GM13977 (cell line): ENCODE measurements around the gene ZNF281.

Experiments used
- DNase-seq: peaks from one replicate; pipeline ENCODE4 v3.0.0; 2012; ENCODE audit warnings: low spot score
- in situ Hi-C: fragments of 300-500 bp; cut with MboI; formaldehyde crosslinking; loops from one replicate; pipeline ENCODE4 v1.12.0; 2022; ENCODE audit warnings: low sequenced_read_pairs, low pct_unique_long_range_greater_than_20kb, mixed read lengths, inconsistent platforms; ENCODE audit not compliant: unreplicated experiment
- TF ChIP-seq, protein P1 (sequence below): IDR thresholded peaks from 2 replicates; pipeline ENCODE4 v1.5.1; 2012; ENCODE audit warnings: mild to moderate bottlenecking, control low read depth; ENCODE audit not compliant: insufficient read depth; ENCODE audit errors: extremely low read depth, missing control alignments

ZNF281 gene, protein sequence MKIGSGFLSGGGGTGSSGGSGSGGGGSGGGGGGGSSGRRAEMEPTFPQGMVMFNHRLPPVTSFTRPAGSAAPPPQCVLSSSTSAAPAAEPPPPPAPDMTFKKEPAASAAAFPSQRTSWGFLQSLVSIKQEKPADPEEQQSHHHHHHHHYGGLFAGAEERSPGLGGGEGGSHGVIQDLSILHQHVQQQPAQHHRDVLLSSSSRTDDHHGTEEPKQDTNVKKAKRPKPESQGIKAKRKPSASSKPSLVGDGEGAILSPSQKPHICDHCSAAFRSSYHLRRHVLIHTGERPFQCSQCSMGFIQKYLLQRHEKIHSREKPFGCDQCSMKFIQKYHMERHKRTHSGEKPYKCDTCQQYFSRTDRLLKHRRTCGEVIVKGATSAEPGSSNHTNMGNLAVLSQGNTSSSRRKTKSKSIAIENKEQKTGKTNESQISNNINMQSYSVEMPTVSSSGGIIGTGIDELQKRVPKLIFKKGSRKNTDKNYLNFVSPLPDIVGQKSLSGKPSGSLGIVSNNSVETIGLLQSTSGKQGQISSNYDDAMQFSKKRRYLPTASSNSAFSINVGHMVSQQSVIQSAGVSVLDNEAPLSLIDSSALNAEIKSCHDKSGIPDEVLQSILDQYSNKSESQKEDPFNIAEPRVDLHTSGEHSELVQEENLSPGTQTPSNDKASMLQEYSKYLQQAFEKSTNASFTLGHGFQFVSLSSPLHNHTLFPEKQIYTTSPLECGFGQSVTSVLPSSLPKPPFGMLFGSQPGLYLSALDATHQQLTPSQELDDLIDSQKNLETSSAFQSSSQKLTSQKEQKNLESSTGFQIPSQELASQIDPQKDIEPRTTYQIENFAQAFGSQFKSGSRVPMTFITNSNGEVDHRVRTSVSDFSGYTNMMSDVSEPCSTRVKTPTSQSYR

DNA sequence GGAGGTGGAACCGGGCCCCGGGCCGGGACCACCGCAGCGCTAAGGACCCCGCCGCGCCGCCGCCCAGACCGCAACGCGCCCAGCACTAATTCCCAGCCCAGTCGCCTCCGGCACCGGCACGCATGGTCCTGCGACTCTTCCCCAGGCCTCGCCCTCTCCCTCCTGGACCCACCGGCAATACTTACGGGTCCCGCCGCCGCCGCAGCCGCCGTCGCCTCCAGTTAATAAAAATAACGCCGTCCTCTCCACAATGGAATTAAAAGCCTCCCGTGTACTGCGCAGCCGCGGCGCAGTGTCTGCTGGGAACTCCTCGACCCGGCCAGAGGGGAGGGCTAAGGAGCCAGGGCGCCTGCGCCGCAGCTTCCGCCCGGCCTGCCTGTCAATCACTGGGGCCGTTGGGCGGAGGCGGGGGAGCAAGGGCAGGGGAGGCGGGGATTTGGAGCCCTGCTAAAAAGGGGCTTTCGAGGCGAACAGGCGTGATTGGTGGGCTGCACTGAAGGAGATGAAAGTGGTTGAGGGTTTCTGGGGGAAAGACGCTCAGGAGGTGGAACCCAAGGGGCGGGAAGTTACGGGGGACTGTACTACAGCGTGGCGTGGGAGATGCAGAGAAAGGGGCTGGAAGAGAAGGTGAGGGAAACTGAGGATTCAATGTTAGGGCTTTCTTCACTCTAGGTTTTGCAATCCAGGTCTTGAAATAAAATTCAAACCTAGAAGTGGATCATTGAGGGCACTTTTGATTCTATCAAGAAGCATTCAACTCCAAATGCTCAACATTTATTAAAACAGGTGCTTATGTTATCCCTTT is at the start of gene ZNF281:
Gene ZNF281 (minus strand): TSS at position 276 of the 805 bp plus-strand sequence. CDS start 331 bp downstream, outside the sequence.
- in situ Hi-C loops, result no loop called here
- TF ChIP-seq, protein P1, sequence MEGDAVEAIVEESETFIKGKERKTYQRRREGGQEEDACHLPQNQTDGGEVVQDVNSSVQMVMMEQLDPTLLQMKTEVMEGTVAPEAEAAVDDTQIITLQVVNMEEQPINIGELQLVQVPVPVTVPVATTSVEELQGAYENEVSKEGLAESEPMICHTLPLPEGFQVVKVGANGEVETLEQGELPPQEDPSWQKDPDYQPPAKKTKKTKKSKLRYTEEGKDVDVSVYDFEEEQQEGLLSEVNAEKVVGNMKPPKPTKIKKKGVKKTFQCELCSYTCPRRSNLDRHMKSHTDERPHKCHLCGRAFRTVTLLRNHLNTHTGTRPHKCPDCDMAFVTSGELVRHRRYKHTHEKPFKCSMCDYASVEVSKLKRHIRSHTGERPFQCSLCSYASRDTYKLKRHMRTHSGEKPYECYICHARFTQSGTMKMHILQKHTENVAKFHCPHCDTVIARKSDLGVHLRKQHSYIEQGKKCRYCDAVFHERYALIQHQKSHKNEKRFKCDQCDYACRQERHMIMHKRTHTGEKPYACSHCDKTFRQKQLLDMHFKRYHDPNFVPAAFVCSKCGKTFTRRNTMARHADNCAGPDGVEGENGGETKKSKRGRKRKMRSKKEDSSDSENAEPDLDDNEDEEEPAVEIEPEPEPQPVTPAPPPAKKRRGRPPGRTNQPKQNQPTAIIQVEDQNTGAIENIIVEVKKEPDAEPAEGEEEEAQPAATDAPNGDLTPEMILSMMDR, result no peak
- DNase-seq, result peak; percentile 98

DNA sequence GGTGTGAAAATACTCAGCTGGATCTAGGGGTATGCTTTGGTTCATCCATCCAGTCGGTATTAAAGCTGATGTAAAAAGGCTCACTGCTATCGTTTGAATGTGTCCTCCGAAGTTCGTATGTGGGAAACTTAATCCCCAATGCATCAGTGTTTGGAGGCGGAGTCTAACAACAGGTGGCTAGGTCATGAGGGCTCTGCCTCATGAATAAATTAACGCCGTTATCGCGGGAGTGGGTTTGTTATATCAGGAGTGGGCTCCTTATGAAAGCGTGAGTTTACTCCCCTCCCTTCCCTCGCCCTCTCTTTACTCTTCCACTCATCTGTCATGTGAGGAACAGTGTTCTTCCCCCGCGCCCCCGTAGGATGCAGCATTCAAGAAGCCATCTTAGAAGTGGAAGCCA is 48.9 kb upstream of the ZNF281 start:
- in situ Hi-C loops, result no loop called here
- TF ChIP-seq, protein P1, result no peak
- no peak for DNase-seq

DNA sequence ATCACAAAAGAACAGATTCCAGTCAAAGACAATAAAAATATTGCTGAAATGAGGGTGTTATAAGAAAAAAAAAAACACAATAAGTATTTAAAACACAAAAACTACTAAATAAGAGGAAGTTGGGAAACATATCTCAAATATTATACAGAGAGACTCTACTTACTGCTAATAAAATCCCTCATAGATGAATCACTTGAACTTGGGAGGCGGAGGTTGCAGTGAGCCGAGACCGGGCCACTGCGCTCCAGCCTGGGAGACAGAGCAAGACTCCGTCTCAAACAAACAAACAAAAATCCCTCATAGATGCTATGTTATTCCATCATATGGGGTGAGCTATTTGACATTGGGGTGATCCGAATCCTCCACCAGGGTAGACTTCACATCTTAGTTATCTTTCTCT is 48.0 kb upstream of the ZNF281 start:
- TF ChIP-seq, protein P1, result no peak
- in situ Hi-C loops, result no loop called here
- DNase-seq, result no peak

DNA sequence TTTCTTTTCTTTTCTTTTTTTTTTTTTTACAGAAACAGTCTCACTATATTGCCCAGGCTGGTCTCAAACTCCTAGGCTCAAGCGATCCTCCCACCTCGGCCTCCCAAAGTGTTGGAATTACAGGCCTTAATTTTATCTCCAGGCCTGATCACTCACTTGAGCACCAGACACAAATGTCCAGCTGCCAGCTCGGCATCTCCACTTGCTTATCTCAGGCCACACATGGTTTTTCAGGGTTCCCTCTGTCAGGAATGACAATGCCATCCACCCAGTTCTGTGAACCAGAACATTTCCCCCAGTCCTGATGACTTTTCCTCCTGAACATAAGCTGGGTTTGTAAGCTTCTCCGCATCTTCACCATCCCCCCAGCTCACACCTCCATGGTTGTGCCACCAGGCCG is 44.6 kb upstream of the ZNF281 start:
- DNase-seq, result no peak

DNA sequence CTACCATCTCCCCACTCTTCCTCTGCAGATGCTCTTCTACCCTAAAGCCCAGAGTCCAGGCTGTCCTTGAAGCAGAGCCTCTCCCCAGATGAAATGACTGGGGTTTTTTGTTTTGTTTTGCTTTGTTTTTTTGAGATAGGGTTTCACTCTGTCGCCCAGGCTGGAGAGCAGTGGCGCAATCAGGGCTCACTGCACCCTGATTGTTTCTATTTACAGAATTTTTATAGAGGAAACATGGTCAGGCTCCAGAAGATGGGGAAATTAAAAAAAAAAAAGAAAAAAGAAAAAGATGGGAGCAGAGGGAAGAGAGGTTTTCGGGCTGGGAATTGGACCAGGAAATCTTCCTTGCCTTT is 43.7 kb upstream of the ZNF281 start:
- no peak for DNase-seq
- TF ChIP-seq, protein P1, result no peak
- in situ Hi-C loops, result no loop called here

More for the DNA sequence above, 44.6 kb upstream of the ZNF281 start:
- in situ Hi-C loops, result no loop called here
- TF ChIP-seq, protein P1, result no peak

DNA sequence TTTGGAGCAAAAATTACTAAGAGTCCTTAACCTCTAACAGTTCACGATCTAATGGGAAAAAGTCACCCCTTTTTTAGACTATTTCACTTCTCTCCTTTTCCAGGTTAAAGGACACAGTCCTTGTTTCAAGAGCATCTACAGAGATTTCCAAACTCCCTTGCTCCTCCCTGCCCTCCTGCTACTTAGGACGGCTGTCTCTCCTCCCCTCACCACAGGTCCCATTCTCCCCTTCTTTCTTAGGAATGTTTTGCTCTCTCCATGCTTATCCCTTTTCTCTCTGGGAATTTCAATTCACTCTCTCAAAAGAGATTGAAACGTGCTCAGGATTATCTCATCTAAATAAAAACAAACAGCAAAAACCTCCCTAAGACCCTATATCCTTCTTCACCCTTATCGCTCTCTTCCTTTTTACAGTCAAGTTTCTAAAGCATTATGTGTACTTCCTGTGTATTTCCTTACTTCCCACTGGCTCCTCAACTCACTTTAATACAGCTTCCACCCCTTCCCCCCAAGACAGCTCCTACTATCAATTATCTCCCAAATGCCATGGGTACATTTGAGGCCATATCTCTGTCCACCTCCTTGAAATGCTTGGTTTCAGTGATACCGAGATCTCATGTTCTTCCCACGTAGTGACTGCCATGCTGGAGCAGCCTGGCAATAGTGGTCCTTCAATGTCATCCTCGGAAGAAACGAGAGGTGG is 43.2 kb upstream of the ZNF281 start:
- DNase-seq, result no peak
- in situ Hi-C loops, result no loop called here
- TF ChIP-seq, protein P1, result no peak
